ENCODE data around the gene RPUSD1.

RPUSD1 gene

GRCh38 chr16:818132-818531 lies 30.0 kb upstream of the RPUSD1 start:
- no peak for DNase-seq

DNA sequence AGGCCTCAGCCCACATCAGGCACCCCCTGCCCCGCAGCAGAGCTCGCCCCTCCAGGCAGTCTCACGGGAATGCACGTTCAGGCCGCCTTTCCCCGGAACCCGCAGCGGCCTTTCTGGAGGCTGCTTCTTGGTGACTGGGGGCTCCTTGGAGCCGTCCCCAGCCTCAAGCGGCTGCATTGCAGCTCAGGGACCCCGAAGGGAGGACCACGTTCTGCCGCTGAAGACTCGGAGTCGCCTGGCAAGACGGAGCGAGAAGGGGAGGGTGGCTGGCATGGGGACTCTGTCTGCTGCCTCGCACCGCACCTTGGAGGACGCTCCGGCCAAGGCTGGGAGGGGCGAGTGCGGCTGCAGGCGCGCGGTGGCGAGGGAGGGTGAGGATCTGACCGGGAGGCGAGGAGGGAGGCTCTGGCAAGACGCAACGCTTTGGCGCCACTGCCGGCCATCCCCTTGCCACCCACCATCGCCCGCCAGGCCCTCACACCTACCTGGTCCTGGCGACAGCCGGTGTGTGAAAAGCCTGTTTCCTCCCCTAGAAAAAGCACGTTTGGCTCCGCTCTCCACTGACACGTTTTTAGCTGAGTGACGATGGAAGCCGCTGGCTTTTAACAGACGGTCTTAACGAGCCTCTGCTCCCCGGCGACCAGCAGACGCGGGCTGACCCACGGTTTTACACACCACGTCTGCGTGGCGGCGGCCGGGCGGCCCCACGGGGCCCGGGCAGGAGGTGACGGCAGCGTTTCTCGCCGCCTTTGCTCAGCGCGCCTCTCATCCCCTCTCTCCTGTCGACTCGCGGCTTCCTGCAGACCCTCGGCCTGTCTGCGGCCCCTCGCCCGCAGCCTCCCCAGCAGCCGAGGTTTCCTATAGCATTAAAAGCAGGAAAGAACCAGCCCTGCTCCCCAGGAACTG lies 29.1 kb upstream of the RPUSD1 start:
- DNase-seq, result no peak

- DNase-seq, result no peak
These were observed 27.7 kb upstream of the RPUSD1 start for GRCh38 chr16:815861-816260.

DNA sequence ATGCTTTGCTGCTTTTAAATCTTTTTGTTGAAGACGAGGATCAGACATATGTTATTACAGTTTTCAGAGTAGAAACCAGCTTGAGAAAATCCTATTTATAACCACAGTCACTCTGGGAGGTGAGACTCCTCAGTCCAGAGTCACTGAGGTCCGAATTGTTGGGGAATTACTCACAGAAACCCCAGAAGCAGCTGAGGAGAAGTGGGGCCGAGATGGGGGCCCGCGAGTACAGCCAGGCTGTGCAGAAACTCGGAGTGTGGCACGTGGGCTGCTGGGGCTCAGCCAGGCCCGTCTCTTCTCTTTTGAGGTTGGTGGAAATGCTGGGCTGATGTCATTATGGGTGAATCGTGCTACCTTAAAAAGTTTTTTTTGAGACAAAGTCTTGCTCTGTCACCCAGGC lies 26.8 kb upstream of the RPUSD1 start:
- no peak for DNase-seq

DNA sequence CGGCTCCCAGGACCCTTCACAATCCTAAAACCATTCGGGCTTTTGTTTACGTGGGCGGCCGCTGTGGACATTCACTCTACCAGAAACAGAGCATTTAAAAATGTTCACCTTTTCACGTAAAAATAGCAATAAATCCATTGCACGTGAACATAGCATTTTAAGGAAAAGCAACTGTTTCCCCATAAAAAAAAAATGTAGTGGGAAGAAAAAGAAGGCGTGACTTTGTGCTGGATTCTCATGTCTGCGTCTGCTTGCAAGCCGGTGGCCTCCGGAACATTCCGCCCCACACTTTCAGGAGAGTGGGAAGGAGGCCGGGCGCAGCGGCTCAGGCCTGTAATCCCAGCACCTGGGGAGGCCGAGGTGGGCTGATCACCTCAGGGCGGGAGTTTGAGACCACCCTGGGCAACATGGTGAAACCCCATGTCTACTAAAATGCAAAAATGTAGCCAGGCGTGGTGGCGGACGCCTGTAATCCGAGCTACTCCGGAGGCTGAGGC lies 25.8 kb upstream of the RPUSD1 start:
- no peak for DNase-seq

GRCh38 chr16:813204-813915 lies 25.2 kb upstream of the RPUSD1 start:
- DNase-seq, result peak; percentile 34

DNA sequence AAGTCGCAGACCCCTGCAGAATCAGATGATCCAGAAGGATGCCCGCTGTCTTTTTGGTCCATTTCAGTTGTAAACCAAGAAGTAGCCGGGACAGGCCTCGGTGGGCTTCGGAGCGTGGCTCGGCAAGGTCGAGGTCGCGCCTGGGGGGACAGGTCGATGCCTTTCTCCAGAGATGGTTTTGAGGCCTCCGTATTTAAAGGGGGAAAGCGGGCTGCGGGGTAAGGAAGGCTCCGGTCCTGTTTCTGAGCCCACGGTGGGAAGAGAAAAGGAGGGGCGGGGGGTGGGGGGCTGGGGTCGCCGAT lies 19.9 kb upstream of the RPUSD1 start:
- no peak for DNase-seq

DNA sequence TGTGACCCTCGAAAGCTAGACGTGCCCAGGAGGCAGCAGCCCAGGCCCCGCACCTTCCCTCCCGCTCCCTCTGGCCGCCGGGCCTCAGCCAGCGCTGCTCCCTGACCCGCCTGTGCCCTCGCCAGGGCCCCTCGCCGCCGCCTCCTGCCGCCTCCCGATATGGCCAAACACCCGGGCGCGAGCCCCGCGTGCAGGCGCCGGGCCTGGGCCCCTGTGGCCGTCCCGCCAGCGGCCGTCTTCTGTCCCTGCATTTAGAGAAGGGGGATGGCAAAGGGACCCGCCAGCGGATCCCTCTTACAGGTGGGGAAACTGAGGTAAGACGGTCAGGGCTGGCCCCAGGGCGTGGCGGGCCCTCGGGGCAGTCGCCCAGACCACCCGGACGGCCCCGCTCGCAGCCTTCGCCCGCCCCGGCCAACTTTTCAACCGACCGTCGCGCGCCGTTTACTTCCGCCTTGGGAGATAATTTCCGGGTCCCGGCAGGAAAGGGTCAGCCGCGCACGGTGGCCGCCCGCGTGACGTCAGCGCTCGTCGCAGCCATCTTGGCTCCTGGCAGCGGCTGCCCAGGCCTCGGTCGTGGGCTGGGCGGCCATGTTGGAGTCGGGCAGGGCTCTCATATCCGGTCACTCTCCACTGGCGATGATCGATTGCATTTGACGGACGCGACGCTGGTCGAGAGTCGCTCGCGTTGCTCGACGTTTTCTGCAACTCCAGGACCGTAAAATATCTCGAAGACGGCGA lies 19.3 kb upstream of the RPUSD1 start:
- DNase-seq, result peak; percentile 83

DNA sequence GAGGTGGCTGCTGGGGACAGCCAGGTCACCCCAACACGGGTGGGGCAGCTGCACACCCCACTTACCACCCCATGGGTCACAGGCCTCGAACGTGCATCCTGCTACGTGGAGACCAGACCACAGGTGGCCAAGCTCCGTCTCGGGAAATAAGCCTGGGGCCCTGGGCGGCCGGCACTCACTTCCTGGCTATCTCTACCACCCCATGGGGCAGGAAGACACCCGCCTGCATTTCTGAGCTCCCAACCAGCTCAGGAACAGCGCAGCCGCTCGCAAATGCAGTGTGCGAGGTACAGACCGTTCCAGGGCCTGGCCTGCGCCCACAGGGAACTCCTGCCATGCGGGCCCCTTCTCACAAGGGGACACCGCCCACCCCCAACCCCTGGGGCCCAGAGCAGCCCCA lies 17.3 kb upstream of the RPUSD1 start:
- DNase-seq, result no peak

DNA sequence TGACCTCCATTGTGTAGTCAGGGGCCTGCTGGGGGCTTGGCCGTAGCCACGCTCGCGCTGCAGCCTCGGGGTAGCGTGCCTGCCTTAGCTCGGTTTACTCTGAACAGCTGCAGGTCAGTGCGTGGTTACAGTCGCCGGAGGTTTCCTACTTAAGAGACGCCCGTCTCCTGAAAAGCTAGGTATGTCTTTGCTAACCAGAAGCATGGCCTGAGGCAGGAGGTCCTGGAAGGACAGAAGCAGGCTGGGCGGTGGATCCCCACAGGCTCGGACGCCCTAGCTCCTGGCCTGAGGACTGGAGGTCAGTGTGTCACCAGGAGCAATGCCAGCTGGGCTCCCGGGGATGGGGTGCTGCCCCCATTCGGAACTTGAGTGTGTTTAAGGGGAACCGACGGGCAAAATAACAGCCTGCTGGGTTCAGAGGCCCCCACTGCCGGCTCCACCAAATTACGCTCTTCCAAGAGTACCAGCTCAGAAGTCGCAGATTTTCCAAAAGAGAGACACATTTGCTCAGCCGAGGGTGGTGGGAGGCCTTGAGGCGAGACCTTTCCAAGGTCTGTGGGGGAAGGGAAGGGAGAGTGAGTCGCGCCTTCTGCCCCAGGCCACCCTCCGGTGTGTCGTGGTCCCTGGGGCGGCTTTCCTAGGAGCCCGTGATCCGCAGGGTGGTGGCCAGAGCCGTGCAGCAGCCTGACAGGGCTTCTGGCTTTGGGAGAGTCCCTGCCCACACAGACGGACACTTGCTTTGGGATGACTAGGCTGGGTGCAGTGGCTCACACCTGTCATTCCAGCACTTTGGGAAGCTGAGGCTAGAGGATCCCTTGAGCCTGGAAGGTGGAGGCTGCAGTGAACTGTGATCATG lies 16.2 kb upstream of the RPUSD1 start:
- no peak for DNase-seq

DNA sequence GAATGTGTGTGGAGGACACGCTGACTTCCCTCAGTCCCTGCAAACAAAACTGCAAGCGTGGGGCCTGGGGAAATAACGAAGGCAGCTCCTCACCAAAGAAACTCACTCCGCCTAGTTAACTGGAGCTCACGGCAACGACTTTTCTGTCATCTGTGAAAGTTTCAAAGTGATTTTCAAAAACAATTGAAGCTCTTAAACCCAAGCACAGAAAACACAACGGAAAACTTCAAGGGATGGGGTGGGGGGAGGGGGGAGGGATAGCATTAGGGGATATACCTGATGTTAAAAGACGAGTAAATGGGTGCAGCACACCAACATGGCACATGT lies 15.5 kb upstream of the RPUSD1 start:
- DNase-seq, result no peak

DNA sequence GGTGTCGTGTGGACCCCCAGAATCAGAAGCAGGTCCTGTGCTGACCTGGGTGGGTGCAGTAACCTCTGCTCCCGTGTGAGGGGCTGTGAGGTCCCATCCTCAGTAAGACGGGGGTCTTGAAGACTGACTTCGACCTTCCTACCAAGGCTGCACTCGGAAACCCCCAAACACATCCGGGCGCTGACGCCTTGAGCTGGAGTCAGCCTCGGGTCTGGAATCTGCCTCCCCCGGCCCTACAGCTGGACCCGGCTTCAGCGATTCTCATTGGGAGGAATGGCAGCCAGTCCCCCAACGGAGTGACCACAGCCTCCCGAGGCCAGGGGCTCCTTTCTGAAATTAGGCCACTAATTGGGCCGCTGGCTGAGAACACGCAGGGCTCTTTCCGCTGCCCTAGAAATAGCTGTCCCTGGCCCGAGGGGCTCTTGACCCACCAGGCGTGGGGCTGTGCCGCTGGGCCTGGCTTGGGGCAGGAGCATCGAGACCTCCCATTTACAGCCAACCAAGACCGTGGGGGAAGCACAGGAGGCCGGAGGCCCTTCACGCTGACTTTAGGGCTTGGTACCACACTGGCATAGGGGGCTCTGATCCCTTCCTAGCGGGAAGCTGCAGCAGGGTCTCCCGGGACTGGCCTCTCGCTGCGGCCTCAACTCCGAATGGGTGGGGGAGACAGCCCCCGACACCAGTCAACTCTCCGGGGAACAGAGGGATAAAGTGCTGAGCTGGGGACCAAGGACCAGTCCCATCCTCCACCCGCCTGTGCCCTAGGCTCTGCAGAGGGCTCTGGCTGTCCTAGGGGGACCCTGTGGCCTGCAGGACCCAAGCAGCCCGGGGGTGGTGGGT lies 15.0 kb upstream of the RPUSD1 start:
- DNase-seq, result no peak

- DNase-seq, result no peak
These were observed 14.3 kb upstream of the RPUSD1 start for GRCh38 chr16:802461-802860.

- no peak for DNase-seq
These were observed 13.6 kb upstream of the RPUSD1 start for GRCh38 chr16:801584-802363.

- no peak for DNase-seq
These were observed 12.8 kb upstream of the RPUSD1 start for GRCh38 chr16:800834-801511.

DNA sequence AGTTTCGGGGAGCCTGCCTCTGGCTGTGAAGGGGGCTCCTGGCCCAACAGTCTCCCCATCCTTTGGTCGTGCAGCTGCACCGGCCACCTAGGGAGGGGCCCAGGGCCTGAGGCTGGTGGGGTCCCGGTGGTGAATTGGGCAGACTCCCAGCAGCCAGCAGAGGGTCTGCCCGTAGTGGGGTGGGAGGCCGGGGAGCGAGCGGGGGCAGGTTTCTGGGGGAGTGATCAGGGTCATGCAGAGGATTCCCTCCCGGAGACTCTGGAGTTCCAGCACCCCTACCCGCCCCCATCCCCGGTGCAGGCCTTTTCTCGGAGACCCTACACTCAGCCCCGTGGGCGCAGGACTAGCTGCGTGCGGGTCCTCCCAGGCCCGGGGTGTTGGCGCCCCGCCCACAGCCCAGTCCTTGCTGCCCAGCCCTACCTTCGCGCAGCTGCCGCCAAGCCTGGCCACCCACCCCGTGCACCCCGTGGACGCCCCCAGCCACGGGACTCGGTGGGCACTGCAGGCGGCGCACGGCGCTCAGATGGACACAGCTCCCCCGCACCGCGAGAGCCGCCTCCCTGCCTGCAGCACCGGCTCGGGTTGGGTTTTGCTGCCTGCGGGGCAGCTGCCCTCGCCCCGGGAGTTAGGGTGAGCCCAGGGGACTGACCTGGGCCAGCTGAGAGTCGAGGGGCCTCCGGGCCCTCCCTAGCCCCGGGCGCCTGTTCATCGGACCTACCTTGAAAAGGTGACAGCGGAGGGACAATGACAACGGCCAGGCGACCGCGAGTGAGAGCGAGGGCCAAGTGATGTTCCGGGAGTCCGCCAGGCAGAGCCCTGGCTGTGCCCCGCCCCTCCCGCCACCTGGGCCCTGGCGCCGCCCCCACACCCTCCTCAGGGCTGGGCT lies 12.0 kb upstream of the RPUSD1 start, which contains the start of gene GNG13:
Gene GNG13 (minus strand): TSS at position 787 of the 886 bp plus-strand sequence. CDS start 1,657 bp downstream, outside the sequence.
- DNase-seq, result no peak

DNA sequence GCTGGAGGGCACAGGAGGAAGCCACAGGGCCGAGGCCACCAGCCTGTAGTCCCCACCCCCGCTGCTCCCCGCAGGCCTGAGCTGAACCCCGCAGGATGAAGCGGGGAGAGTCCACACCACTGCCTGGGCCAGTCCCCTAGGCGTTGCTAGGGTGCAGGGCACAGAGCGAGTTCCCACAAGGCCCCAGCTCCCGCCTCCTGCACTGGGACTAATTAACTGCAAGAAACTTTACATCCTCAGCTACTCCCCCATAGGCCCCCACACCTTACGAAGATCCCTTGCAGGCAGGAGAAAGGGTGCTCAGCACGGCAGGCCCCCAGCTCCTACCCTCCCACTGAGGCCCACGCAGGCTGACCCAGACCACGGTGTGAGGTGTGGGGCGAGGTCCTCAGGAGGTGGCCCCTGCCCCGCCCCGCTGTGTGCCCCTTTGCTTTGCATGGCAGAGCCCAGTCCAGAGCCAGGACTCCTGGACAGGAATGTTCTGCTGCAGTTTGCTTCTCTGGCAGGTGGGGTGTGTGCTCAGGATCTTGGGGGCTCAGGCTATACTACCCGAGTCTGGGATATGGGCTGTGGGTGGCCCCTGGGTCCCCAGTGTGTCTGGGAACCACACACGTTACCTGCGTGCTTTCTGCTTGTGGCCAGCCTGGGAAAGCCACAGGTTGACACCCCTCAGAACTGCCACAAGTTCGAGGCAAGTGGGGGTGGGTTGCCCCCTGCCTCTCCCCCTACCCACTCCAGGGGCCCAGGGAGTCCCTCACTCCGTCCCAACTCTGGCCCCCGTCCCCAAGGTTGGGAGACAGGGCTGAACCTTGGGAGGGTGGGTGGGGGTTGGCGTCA lies 11.1 kb upstream of the RPUSD1 start:
- DNase-seq, result no peak

DNA sequence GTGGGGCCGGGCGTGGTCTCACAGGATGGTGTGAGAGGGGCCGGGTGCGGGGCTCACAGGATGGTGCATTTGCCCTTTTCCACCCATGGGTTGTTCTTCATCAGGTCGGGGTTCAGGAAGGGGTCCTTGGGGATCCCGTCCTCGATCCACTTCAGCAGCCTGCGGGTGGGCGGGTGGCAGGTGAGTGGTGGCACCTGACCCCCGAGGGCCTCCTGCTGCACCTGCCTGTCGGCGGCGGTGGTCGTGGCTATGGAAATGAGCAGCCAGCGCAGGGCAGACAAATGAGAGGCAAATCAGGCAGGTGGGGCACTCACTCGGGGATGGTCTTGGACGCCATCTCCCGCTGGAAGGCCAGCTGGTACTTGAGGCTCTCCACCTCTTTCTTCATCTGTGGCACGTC lies 10.5 kb upstream of the RPUSD1 start:
- DNase-seq, result no peak

All from stimulated activated naive CD4-positive, alpha-beta T cell treated with Interleukin-2 at 50 U/mL for 16 hours (primary cell).